Thymus (tissue), 2 donors: ENCODE results near the gene MAT1A. TPM values are rescaled to one million over a fixed set of nuclear protein-coding genes. Genes with fewer than 3 reads are reported as not detected.

Experiments used
- polyA plus RNA-seq: library from polyadenylated mRNA; stranded (reverse); fragments of 200-250 nt; gene quantifications from one replicate; pipeline ENCODE4 v1.2.3, GENCODE V29; 2013
- total RNA-seq: library from RNA; stranded (reverse); fragments of 120-200 nt; gene quantifications from one replicate; pipeline ENCODE4 v1.2.4, GENCODE V29; 2013
- donor health status: healthy.

The MAT1A gene
- total and polyA plus RNA-seq, 2 donors: 0.38 to 0.46 TPM

Other genes starting within 250 kb of the MAT1A start
- gene TMEM254, start 211.0 kb downstream of the MAT1A start, total RNA-seq: 10.0 TPM
- gene TMEM254, start 211.0 kb downstream of the MAT1A start, polyA plus RNA-seq: 20.9 TPM
- gene PLAC9, start 156.9 kb downstream of the MAT1A start, total RNA-seq: 9.8 TPM
- 7.9 TPM for gene PLAC9, start 156.9 kb downstream of the MAT1A start, polyA plus RNA-seq
- 107 TPM for gene ANXA11, start 84.1 kb downstream of the MAT1A start, total RNA-seq
- 152 TPM for gene ANXA11, start 84.1 kb downstream of the MAT1A start, polyA plus RNA-seq
- 0.09 TPM for gene DYDC1, start 67.1 kb upstream of the MAT1A start, total RNA-seq
- not detected for gene DYDC1, start 67.1 kb upstream of the MAT1A start, polyA plus RNA-seq
- 0.05 TPM for gene DYDC2, start 67.1 kb upstream of the MAT1A start, total RNA-seq
- 0.52 TPM for gene DYDC2, start 67.1 kb upstream of the MAT1A start, polyA plus RNA-seq
- 32.2 TPM for gene PRXL2A, start 118.9 kb upstream of the MAT1A start, total RNA-seq
- gene PRXL2A, start 118.9 kb upstream of the MAT1A start, polyA plus RNA-seq: 70.8 TPM
- 16.6 TPM for gene TSPAN14, start 164.7 kb upstream of the MAT1A start, total RNA-seq
- gene TSPAN14, start 164.7 kb upstream of the MAT1A start, polyA plus RNA-seq: 60.0 TPM
- gene SH2D4B, start 248.2 kb upstream of the MAT1A start, total RNA-seq: 0.09 TPM
- gene SH2D4B, start 248.2 kb upstream of the MAT1A start, polyA plus RNA-seq: 0.18 TPM